A549 (cell line): ENCODE data around the gene TRAPPC1. TPM values are rescaled to one million over a fixed set of nuclear protein-coding genes. Genes with fewer than 3 reads are reported as not detected.

Experiments used
- ATAC-seq, 2 experiments: fragments of 200-7000 bp in 1 of 2; fragments of >200 bp in 1 of 2; cut with Nextera tagmentation in 1 of 2; cut with Tn5 transposase in 1 of 2; 3 replicates each; pipeline versions ENCODE4 v1.8.0 to v1.9.1; 2018 to 2020; ENCODE audit warnings: mild to moderate bottlenecking in 1 of 2, moderate library complexity in 1 of 2
- CTCF ChIA-PET: fragments of 300-600 bp; sonication (Branson Sonifier 250); formaldehyde crosslinking; extraction: SDS; loops from one replicate; lab custom pipeline; 2021; ENCODE audit warnings: antibody characterized with exemption, inconsistent platforms; lab: Yijun Ruan, JAX
- POLR2A ChIA-PET: fragments of 350-600 bp; formaldehyde crosslinking; extraction: SDS; loops from one replicate; lab custom pipeline; 2021; ENCODE audit warnings: antibody characterized with exemption, inconsistent platforms; lab: Yijun Ruan, JAX
- DNase-seq, 2 experiments: peaks; one replicate each; pipeline versions ENCODE4 v3.0.0 to v3.0.0-alpha.2; 2011 to 2016; ENCODE audit warnings: low read depth in 1 of 2, low spot score in 1 of 2
- FAIRE-seq: peaks from 2 replicates; lab custom pipeline; 2011; peaks lifted over from hg19 to GRCh38; lab: Jason Lieb, UNC
- H3K27ac ChIP-seq, 2 experiments: fragments of >200 bp; sonication (Bioruptor Twin); formaldehyde crosslinking; 3 replicates each; pipeline ENCODE4 v1.5.1; 2016 to 2017
- H3K4me1 ChIP-seq: fragments of >200 bp; sonication (Bioruptor Twin); formaldehyde crosslinking; 3 replicates; pipeline ENCODE4 v1.6.1; 2016
- H3K4me2 ChIP-seq: fragments of >200 bp; sonication (Bioruptor Twin); formaldehyde crosslinking; 3 replicates; pipeline ENCODE4 v1.6.1; 2016
- H3K4me3 ChIP-seq: fragments of >200 bp; sonication (Bioruptor Twin); formaldehyde crosslinking; 3 replicates; pipeline ENCODE4 v1.5.1; 2016
- H3K9me3 ChIP-seq: fragments of >200 bp; sonication (Bioruptor Twin); formaldehyde crosslinking; 3 replicates; pipeline ENCODE4 v1.6.1; 2016
- CBX2 ChIP-seq: fragments of 200-600 bp; sonication (generic); IDR thresholded peaks from 2 replicates; pipeline ENCODE4 v1.6.1; 2016; ENCODE audit warnings: low read depth, mild to moderate bottlenecking, borderline replicate concordance
- CHD2 ChIP-seq: fragments of 150-350 bp; IDR thresholded peaks from 2 replicates; pipeline ENCODE4 v1.6.1; 2014; ENCODE audit warnings: low read length; ENCODE audit not compliant: partially characterized antibody
- EHMT2 ChIP-seq: fragments of 200-600 bp; sonication (generic); IDR thresholded peaks from 2 replicates; pipeline ENCODE4 v1.6.1; 2016; ENCODE audit warnings: antibody characterized with exemption, low read depth, mild to moderate bottlenecking, moderate library complexity
- FOSL2 ChIP-seq, 2 experiments: fragments of 450-650 bp in 1 of 2; fragments of >200 bp in 1 of 2; sonication (Bioruptor Twin) in 1 of 2; formaldehyde crosslinking; IDR thresholded peaks; 2 replicates each; pipeline versions ENCODE4 v1.5.0 to v1.6.1; 2016 to 2020; ENCODE audit warnings: mild to moderate bottlenecking in 1 of 2, moderate library complexity in 1 of 2
- GATA3 ChIP-seq: IDR thresholded peaks from 2 replicates; pipeline ENCODE4 v1.6.1; 2012; ENCODE audit warnings: borderline replicate concordance
- HDAC2 ChIP-seq: fragments of 200-600 bp; sonication (generic); IDR thresholded peaks from 2 replicates; pipeline ENCODE4 v1.6.1; 2016
- HOXA7 ChIP-seq: fragments of 250-450 bp; sonication (Bioruptor Pico); IDR thresholded peaks from 2 replicates; pipeline ENCODE4 v1.5.0; 2020; ENCODE audit warnings: mild to moderate bottlenecking, moderate library complexity
- JUN ChIP-seq, 2 experiments: fragments of >200 bp; sonication (Bioruptor Twin); formaldehyde crosslinking; IDR thresholded peaks; 2 replicates in 1 of 2; 3 replicates in 1 of 2; pipeline ENCODE4 v1.6.1; 2016 to 2017
- JUNB ChIP-seq: fragments of >200 bp; sonication (Bioruptor Twin); formaldehyde crosslinking; IDR thresholded peaks from 2 replicates; pipeline ENCODE4 v1.6.1; 2016
- KDM5A ChIP-seq: fragments of 200-600 bp; sonication (generic); IDR thresholded peaks from 2 replicates; pipeline ENCODE4 v1.6.1; 2016; ENCODE audit warnings: antibody characterized with exemption, mild to moderate bottlenecking
- NFE2L2 ChIP-seq: fragments of 150-350 bp; conservative IDR thresholded peaks from 2 replicates; pipeline ENCODE4 v1.6.1; 2014; ENCODE audit warnings: low read length
- NPAS2 ChIP-seq: fragments of 250-450 bp; sonication (Bioruptor Pico); IDR thresholded peaks from 2 replicates; pipeline ENCODE4 v1.8.0; 2022; ENCODE audit warnings: mild to moderate bottlenecking, moderate library complexity, borderline replicate concordance
- PHF8 ChIP-seq: fragments of 200-600 bp; sonication (generic); IDR thresholded peaks from 2 replicates; pipeline ENCODE4 v1.6.1; 2016; ENCODE audit warnings: low read depth, mild to moderate bottlenecking, antibody characterized with exemption, moderate library complexity, borderline replicate concordance
- POLR2A ChIP-seq: IDR thresholded peaks from 2 replicates; pipeline ENCODE4 v1.6.1; 2012; ENCODE audit warnings: mild to moderate bottlenecking, low read length
- POLR2AphosphoS2 ChIP-seq: conservative IDR thresholded peaks from 2 replicates; pipeline ENCODE4 v1.6.1; 2012; ENCODE audit warnings: low read length, improper control_type of control experiment, inconsistent platforms
- RARB ChIP-seq: fragments of 250-450 bp; sonication (Bioruptor Pico); IDR thresholded peaks from 2 replicates; pipeline ENCODE4 v1.8.0; 2021; ENCODE audit warnings: mild to moderate bottlenecking, moderate library complexity
- RCOR1 ChIP-seq: fragments of 150-350 bp; IDR thresholded peaks from 2 replicates; pipeline ENCODE4 v1.6.1; 2014; ENCODE audit warnings: antibody characterized with exemption, low read length, low read depth
- RFX5 ChIP-seq: fragments of 450-650 bp; IDR thresholded peaks from 2 replicates; pipeline ENCODE4 v1.7.1; 2014; ENCODE audit warnings: antibody characterized with exemption, mild to moderate bottlenecking, moderate library complexity
- RNF2 ChIP-seq: fragments of 200-600 bp; sonication (generic); IDR thresholded peaks from 2 replicates; pipeline ENCODE4 v1.6.1; 2016; ENCODE audit warnings: low read depth, mild to moderate bottlenecking, antibody characterized with exemption, moderate library complexity, borderline replicate concordance
- ZSCAN20 ChIP-seq: fragments of 250-450 bp; sonication (Bioruptor Pico); IDR thresholded peaks from 2 replicates; pipeline ENCODE4 v1.8.0; 2022; ENCODE audit warnings: mild to moderate bottlenecking, moderate library complexity
- WGBS: methylation state at CpG from one replicate; pipeline ENCODE4 v1.1.6; 2017; ENCODE audit errors: missing lambda C conversion rate; 5-methylcytosine and 5-hydroxymethylcytosine counted together
- polyA plus RNA-seq, 4 experiments: library from polyadenylated mRNA; depleted of rRNA in 3 of 4; stranded (reverse); fragments of >200 nt; fragmentation: RNase III in 1 of 4; extraction: RNeasy Plus Mini Kit Qiagen cat#74134 plus additional on column Dnase treatment in 1 of 4; gene quantifications; 2 replicates in 3 of 4; 3 replicates in 1 of 4; pipeline ENCODE4 v1.2.3, GENCODE V29; 2011 to 2017
- TF ChIP-seq, protein P1 (sequence below): fragments of >200 bp; sonication (Bioruptor Twin); formaldehyde crosslinking; IDR thresholded peaks from 3 replicates; pipeline ENCODE4 v1.6.1; 2016
- TF ChIP-seq, protein P2 (sequence below): fragments of 250-450 bp; sonication (Bioruptor Pico); IDR thresholded peaks from 2 replicates; pipeline ENCODE4 v1.5.0; 2021; ENCODE audit warnings: mild to moderate bottlenecking, moderate library complexity, borderline replicate concordance
- TF ChIP-seq, protein P3 (sequence below): IDR thresholded peaks from 2 replicates; pipeline ENCODE4 v1.6.1; 2012
- TF ChIP-seq, protein P4 (sequence below): fragments of >200 bp; sonication (Bioruptor Twin); formaldehyde crosslinking; IDR thresholded peaks from 3 replicates; pipeline ENCODE4 v1.5.1; 2016
- TF ChIP-seq, protein P5 (sequence below): fragments of 450-650 bp; IDR thresholded peaks from 2 replicates; pipeline ENCODE4 v1.6.1; 2014; ENCODE audit warnings: antibody characterized with exemption
- TF ChIP-seq, protein P6 (sequence below): IDR thresholded peaks from 2 replicates; pipeline ENCODE4 v1.6.1; 2012
- TF ChIP-seq, protein P7 (sequence below): fragments of 250-450 bp; sonication (Bioruptor Pico); IDR thresholded peaks from 2 replicates; pipeline ENCODE4 v1.5.0; 2020; ENCODE audit warnings: low read depth, mild to moderate bottlenecking, moderate library complexity

Gene TRAPPC1
- polyA plus RNA-seq, 2 of the 4 experiments (the other 2 are of a cell fraction), result 200 to 328 TPM

DNA sequence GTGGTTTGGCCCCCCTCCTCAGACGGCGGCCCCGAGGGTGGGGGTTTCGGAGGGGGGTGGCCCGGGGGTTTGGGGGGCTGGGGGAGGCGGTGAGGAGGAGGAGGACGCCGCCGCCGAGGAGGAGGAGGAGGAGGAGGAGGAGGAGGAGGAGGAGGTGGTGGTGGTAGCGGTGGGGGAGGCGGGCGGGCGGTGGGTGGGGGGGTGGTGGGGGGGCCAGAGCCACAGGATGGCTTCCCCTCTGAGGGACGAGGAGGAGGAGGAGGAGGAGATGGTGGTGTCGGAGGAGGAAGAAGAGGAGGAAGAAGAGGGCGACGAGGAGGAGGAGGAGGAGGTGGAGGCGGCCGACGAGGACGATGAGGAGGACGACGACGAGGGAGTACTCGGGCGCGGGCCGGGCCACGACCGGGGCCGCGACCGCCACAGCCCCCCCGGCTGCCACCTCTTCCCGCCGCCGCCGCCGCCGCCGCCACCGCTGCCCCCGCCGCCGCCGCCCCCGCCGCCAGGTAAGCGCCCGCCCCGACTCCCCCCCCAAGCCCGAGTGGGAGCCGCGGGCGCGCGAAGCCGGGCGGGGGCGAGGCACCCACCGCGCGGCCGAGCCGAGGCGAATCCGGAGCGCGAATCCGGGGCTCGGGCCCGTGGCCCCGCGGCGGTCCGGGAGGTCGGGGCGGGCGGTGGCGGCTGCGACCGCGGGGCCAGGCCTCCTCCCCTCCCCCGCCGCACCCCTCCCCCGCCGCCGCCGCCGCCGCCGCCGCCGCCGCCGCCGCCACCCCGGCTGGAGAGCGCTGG is 47.0 kb downstream of the TRAPPC1 start:
- peak overlapping the region; percentile 70 for H3K4me3 ChIP-seq
- under 1% methylated on average over 32 of the region's 100 CpGs for WGBS
- H3K9me3 ChIP-seq, result no peaks in the 10 kb centered on the region
- POLR2A ChIA-PET, result interaction anchor here (0.6 to 1.8 kb wide), 4 partner anchors 28 to 1954 kb away, joined by 3 to 8 read pairs (median 6); partner anchors contain the start of gene NAA38
- H3K27ac ChIP-seq, result peak overlapping the region; percentile 98
- peaks cover 35% of the 10 kb centered on the region for H3K4me1 ChIP-seq
- FAIRE-seq (no peak), ATAC-seq (no peak), DNase-seq (no peak)
- CTCF ChIA-PET, result interaction anchor here (0.6 to 2.6 kb wide), 2 partner anchors 23 to 190 kb away, joined by 3 to 15 read pairs; no protein-coding TSS in a partner anchor
- peak overlapping the region; percentile 92 for H3K4me2 ChIP-seq
- no peak for TF ChIP-seq RNF2
- peak; percentile 31 for TF ChIP-seq POLR2A
- TF ChIP-seq, protein P1, sequence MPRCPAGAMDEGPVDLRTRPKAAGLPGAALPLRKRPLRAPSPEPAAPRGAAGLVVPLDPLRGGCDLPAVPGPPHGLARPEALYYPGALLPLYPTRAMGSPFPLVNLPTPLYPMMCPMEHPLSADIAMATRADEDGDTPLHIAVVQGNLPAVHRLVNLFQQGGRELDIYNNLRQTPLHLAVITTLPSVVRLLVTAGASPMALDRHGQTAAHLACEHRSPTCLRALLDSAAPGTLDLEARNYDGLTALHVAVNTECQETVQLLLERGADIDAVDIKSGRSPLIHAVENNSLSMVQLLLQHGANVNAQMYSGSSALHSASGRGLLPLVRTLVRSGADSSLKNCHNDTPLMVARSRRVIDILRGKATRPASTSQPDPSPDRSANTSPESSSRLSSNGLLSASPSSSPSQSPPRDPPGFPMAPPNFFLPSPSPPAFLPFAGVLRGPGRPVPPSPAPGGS, result peak; percentile 24; the same call in 1 of the 3 replicates

DNA sequence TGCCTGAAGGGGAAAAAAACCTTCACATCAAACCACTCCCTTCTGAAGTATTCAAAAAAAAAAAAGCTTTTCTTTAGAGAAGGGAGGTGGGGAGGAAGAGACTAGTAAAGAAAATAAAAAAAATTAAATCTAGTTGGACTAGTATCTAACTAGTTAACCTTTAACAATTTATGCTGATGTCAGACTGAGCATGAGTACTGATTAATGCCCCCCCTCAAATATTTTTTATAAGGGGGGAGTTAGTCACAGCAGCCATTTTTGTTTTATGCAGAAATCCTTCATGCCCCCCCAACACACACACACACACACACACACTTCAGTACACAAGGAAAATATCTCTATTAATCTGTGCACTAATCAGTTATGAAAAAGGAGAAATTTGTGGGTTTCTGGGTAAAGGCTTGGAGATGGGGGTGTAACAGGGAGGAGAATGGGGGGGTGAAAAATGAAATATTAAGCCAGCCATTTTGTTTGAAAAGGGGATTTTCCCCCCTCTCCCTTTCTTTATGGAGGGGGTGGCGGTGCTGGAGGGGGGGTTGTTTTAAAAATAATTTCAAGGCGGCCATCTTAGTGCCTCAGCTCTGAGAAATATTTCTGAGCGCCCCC is 47.9 kb downstream of the TRAPPC1 start:
- FAIRE-seq, result no peak
- Histone ChIP-seq H3K4me3 (peak overlapping the region; percentile 70), H3K9me3 (no peaks in the 10 kb centered on the region), H3K27ac (peak overlapping the region; percentile 98), H3K4me1 (peaks cover 26% of the 10 kb centered on the region), H3K4me2 (peak overlapping the region; percentile 92)
- ChIA-PET POLR2A (interaction anchor here (0.7 to 1.6 kb wide), 5 partner anchors 13 to 1954 kb away, joined by 3 to 7 read pairs (median 5); partner anchors contain the start of genes NAA38 and RNF227), CTCF (interaction anchor here (0.6 to 2.6 kb wide), 4 partner anchors 12 to 624 kb away, joined by 3 to 15 read pairs (median 3); no protein-coding TSS in a partner anchor)
- under 1% methylated on average over 3 of the region's 3 CpGs for WGBS
- ATAC-seq, result no peak
- DNase-seq, result peak; percentile 57 to 66
- TF ChIP-seq NPAS2 (CRISPR knock-in tag), result no peak
- no peak for TF ChIP-seq FOSL2 (IDR thresholded peaks at IDR 0.05)
- peak; percentile 40; the same call in 1 of the 2 replicates for TF ChIP-seq FOSL2 (CRISPR knock-in tag; IDR thresholded peaks at IDR 0.05)
- TF ChIP-seq JUNB, result no peak
- TF ChIP-seq, protein P2, sequence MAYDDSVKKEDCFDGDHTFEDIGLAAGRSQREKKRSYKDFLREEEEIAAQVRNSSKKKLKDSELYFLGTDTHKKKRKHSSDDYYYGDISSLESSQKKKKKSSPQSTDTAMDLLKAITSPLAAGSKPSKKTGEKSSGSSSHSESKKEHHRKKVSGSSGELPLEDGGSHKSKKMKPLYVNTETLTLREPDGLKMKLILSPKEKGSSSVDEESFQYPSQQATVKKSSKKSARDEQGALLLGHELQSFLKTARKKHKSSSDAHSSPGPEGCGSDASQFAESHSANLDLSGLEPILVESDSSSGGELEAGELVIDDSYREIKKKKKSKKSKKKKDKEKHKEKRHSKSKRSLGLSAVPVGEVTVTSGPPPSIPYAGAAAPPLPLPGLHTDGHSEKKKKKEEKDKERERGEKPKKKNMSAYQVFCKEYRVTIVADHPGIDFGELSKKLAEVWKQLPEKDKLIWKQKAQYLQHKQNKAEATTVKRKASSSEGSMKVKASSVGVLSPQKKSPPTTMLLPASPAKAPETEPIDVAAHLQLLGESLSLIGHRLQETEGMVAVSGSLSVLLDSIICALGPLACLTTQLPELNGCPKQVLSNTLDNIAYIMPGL (CRISPR knock-in tag), result no peak
- no peak for TF ChIP-seq CBX2
- no peak for TF ChIP-seq EHMT2
- TF ChIP-seq PHF8, result no peak
- TF ChIP-seq, protein P3, sequence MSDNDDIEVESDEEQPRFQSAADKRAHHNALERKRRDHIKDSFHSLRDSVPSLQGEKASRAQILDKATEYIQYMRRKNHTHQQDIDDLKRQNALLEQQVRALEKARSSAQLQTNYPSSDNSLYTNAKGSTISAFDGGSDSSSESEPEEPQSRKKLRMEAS, result no peak
- TF ChIP-seq, protein P4, sequence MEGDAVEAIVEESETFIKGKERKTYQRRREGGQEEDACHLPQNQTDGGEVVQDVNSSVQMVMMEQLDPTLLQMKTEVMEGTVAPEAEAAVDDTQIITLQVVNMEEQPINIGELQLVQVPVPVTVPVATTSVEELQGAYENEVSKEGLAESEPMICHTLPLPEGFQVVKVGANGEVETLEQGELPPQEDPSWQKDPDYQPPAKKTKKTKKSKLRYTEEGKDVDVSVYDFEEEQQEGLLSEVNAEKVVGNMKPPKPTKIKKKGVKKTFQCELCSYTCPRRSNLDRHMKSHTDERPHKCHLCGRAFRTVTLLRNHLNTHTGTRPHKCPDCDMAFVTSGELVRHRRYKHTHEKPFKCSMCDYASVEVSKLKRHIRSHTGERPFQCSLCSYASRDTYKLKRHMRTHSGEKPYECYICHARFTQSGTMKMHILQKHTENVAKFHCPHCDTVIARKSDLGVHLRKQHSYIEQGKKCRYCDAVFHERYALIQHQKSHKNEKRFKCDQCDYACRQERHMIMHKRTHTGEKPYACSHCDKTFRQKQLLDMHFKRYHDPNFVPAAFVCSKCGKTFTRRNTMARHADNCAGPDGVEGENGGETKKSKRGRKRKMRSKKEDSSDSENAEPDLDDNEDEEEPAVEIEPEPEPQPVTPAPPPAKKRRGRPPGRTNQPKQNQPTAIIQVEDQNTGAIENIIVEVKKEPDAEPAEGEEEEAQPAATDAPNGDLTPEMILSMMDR, result no peak
- no peak for TF ChIP-seq NFE2L2
- peak in 1 of 2 experiments; percentile 28; a peak in 1 of 5 replicates for TF ChIP-seq JUN (IDR thresholded peaks at IDR 0.05)
- TF ChIP-seq HDAC2, result no peak
- TF ChIP-seq KDM5A, result no peak
- peak; percentile 28; the same call in 1 of the 2 replicates for TF ChIP-seq GATA3
- TF ChIP-seq, protein P5, sequence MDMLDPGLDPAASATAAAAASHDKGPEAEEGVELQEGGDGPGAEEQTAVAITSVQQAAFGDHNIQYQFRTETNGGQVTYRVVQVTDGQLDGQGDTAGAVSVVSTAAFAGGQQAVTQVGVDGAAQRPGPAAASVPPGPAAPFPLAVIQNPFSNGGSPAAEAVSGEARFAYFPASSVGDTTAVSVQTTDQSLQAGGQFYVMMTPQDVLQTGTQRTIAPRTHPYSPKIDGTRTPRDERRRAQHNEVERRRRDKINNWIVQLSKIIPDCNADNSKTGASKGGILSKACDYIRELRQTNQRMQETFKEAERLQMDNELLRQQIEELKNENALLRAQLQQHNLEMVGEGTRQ, result no peak
- TF ChIP-seq RARB (CRISPR knock-in tag), result no peak
- TF ChIP-seq HOXA7, result no peak
- TF ChIP-seq RCOR1, result no peak
- TF ChIP-seq POLR2AphosphoS2, result no peak
- TF ChIP-seq, protein P6, sequence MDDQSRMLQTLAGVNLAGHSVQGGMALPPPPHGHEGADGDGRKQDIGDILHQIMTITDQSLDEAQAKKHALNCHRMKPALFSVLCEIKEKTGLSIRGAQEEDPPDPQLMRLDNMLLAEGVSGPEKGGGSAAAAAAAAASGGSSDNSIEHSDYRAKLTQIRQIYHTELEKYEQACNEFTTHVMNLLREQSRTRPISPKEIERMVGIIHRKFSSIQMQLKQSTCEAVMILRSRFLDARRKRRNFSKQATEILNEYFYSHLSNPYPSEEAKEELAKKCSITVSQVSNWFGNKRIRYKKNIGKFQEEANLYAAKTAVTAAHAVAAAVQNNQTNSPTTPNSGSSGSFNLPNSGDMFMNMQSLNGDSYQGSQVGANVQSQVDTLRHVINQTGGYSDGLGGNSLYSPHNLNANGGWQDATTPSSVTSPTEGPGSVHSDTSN, result no peak
- TF ChIP-seq CHD2, result no peak
- no peak for TF ChIP-seq RFX5
- no peak for TF ChIP-seq POLR2A
- TF ChIP-seq, protein P7, sequence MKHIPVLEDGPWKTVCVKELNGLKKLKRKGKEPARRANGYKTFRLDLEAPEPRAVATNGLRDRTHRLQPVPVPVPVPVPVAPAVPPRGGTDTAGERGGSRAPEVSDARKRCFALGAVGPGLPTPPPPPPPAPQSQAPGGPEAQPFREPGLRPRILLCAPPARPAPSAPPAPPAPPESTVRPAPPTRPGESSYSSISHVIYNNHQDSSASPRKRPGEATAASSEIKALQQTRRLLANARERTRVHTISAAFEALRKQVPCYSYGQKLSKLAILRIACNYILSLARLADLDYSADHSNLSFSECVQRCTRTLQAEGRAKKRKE, result no peak
- no peak for TF ChIP-seq ZSCAN20 (CRISPR knock-in tag)
